GM21381 (cell line): ENCODE results near the gene PNPLA2.

Source experiments
- ATAC-seq: cut with Tn5 transposase; IDR thresholded peaks from one replicate; pipeline ENCODE4 v1.9.1; 2021; ENCODE audit warnings: mild to moderate bottlenecking, moderate library complexity; ENCODE audit not compliant: unreplicated experiment

Gene PNPLA2

DNA sequence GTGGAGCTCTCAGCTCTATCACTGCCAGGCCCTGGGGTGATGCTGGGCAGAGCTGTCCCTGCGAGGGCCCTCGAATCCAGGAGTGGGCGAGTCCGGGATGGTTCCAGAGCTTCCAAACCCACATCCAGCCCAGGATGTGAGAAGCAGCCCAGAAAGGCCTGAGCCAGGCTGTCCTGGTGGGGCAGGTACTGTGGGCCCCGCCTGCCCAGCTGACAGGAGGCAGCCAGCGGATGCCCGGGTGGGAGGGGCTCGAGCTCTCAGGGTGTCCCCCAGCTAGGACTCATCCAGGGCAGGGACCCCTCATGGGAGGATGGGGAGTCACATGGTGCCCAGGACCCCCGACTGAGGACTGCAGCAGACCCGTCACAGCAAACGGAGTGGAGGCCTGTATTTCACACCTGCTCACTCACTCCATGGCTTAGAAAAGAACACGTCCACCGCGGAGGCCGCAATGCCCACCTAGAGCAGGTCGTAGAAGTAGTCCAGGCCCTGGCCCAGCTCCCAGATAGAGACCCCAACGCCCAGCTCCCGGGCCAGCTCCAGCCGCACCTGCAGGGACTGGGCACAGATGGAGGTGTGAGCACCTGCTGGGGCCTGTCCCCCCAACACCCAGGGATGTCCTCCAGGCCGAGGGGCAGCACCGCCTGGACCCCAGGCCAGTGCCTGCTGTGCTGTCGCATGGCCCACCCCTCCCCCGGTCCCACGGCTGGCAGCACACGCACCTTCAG, 50.8 kb downstream of the PNPLA2 start:
- no peak for ATAC-seq

DNA sequence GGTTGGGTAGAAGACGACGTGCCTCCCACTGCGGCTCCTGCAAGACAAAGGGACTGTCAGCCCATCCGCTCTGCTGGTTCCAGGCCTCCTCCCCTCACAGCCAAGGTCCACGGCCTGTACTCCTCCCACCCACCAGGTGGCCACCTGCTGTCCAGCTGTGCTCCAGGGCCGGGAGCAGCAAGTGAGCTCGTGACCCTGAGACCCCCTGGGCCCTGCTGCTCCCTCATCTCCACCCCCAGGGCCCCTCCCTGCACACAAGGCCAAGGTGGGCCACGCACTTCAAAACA, 51.4 kb downstream of the PNPLA2 start:
- no peak for ATAC-seq

DNA sequence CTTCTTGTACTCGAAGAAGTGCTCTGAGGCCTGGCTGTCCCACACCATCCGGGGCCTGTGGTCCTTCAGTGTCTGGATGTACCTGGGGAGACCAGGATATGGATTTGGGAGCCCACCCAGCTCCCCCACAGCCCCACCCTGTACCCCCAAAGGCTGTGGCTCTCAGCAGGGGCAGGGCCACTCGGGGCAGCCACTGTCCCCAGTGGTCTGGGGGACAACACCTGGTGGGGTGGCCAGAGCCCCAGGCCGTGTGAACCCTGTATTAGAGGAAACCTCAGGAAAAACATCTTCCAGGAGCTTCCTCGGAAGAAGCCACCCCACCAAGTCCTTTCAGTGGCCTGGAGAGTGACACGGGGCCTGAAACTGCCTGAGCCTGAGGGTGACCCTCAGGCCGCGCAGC, 51.7 kb downstream of the PNPLA2 start:
- no peak for ATAC-seq

- no peak for ATAC-seq
These were observed 52.8 kb downstream of the PNPLA2 start for GRCh38 chr11:871472-871871.

- no peak for ATAC-seq
These were observed 54.1 kb downstream of the PNPLA2 start for GRCh38 chr11:872799-873198.

DNA sequence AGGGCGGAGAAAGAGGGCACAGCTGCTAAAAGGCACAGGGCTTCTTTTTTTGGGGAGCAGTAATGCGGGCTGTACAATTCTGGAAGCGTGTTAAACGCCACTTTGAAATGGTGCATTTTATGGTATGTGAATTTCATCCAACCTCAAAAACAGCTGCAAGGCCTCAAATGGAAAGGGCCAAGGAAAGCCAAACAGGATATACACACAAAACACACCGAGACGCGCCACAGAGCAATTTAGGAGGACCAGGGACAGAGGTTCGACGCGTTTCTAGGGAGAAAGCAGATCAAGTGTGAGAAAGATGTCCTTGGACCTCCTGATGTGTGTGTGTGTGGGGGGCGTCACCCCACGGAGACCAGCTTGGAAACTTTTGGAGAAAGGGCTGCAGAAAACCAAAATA, 55.0 kb downstream of the PNPLA2 start:
- no peak for ATAC-seq
